Thymus (tissue), 11 donors: ENCODE data around the gene PDE5A. TPM values are rescaled to one million over a fixed set of nuclear protein-coding genes. Genes with fewer than 3 reads are reported as not detected.
"Not testable (repeated sequence)": the region's sequence is repeated elsewhere in the genome, so short reads cannot be mapped to it uniquely, and the experiment has no call there.

Experiments used
- DNase-seq, 9 donors: peaks; one replicate each; pipeline ENCODE4 v3.0.0-alpha.2; 2013; ENCODE audit warnings: low spot score in 9 of 9, low read depth in 6 of 9, missing footprints in 1 of 9
- H3K27ac ChIP-seq, 2 donors: one replicate each; pipeline ENCODE4 v1.5.1; 2013; ENCODE audit warnings: control low read depth in 1 of 2, low read depth in 1 of 2, low read length in 1 of 2, mild to moderate bottlenecking in 1 of 2, moderate library complexity in 1 of 2
- H3K27me3 ChIP-seq, 2 donors: one replicate each; pipeline ENCODE4 v1.5.1; 2013; ENCODE audit warnings: low read length in 1 of 2; ENCODE audit not compliant: control insufficient read depth in 2 of 2, insufficient read depth in 1 of 2
- H3K36me3 ChIP-seq, 2 donors: one replicate each; pipeline ENCODE4 v1.5.1; 2013; ENCODE audit warnings: low read length in 1 of 2, mild to moderate bottlenecking in 1 of 2, moderate library complexity in 1 of 2; ENCODE audit not compliant: control insufficient read depth in 2 of 2, insufficient read depth in 2 of 2
- H3K4me1 ChIP-seq, 2 donors: one replicate each; pipeline ENCODE4 v1.5.1; 2013; ENCODE audit warnings: low read length in 2 of 2; ENCODE audit not compliant: control insufficient read depth in 2 of 2, insufficient read depth in 2 of 2
- H3K4me3 ChIP-seq, 2 donors: one replicate each; pipeline ENCODE4 v1.5.1; 2013; ENCODE audit warnings: low read length in 2 of 2, control low read depth in 1 of 2, mild to moderate bottlenecking in 1 of 2
- H3K9me3 ChIP-seq, 2 donors: one replicate each; pipeline ENCODE4 v1.5.1; 2013; ENCODE audit warnings: low read length in 1 of 2, mild to moderate bottlenecking in 1 of 2; ENCODE audit not compliant: control insufficient read depth in 2 of 2, insufficient read depth in 1 of 2
- WGBS: extraction: QIAGEN DNeasy Blood & Tissue Kit; methylation state at CpG from one replicate; pipeline ENCODE4 v1.1.7; 2013; 5-methylcytosine and 5-hydroxymethylcytosine counted together
- polyA plus RNA-seq: library from polyadenylated mRNA; stranded (reverse); fragments of 200-250 nt; gene quantifications from one replicate; pipeline ENCODE4 v1.2.3, GENCODE V29; 2013
- total RNA-seq: library from RNA; stranded (reverse); fragments of 120-200 nt; gene quantifications from one replicate; pipeline ENCODE4 v1.2.4, GENCODE V29; 2013
- donor health status: healthy.

Gene PDE5A
- total and polyA plus RNA-seq, 2 donors, result 4.6 to 5.2 TPM

- no peaks in the 10 kb centered on the region for H3K27me3 ChIP-seq
- DNase-seq, result no peak
- WGBS, result 97% methylated on average over 1 of the region's 1 CpG
- H3K4me3 ChIP-seq, result no peak overlapping the region
- H3K36me3 ChIP-seq, result no peaks in the 10 kb centered on the region
- no peaks in the 10 kb centered on the region for H3K4me1 ChIP-seq
- H3K9me3 ChIP-seq, result no peaks in the 10 kb centered on the region
- H3K27ac ChIP-seq, result no peak overlapping the region
These were observed 24.4 kb upstream of the PDE5A start for GRCh38 chr4:119652998-119653397.

- Histone ChIP-seq H3K36me3 (no peaks in the 10 kb centered on the region), H3K4me1 (no peaks in the 10 kb centered on the region), H3K27me3 (no peaks in the 10 kb centered on the region), H3K4me3 (no peak overlapping the region), H3K27ac (no peak overlapping the region), H3K9me3 (no peaks in the 10 kb centered on the region)
- no peak for DNase-seq
- 91% methylated on average over 2 of the region's 2 CpGs for whole genome bisulfite sequencing
These were observed 19.8 kb upstream of the PDE5A start for GRCh38 chr4:119648398-119648797.

GRCh38 chr4:119647558-119647957, 19.0 kb upstream of the PDE5A start:
- WGBS, result 92% methylated on average over 3 of the region's 3 CpGs
- no peak overlapping the region for H3K4me3 ChIP-seq
- H3K27ac ChIP-seq, result no peak overlapping the region
- DNase-seq, result no peak
- H3K27me3 ChIP-seq, result no peaks in the 10 kb centered on the region
- no peaks in the 10 kb centered on the region for H3K36me3 ChIP-seq
- H3K9me3 ChIP-seq, result no peaks in the 10 kb centered on the region
- H3K4me1 ChIP-seq, result no peaks in the 10 kb centered on the region

GRCh38 chr4:119646347-119647071, 17.9 kb upstream of the PDE5A start:
- H3K9me3 ChIP-seq, result no peaks in the 10 kb centered on the region
- WGBS, result 93% methylated on average over 5 of the region's 5 CpGs
- no peaks in the 10 kb centered on the region for H3K27me3 ChIP-seq
- H3K4me1 ChIP-seq, result no peaks in the 10 kb centered on the region
- H3K27ac ChIP-seq, result no peak overlapping the region
- H3K36me3 ChIP-seq, result no peaks in the 10 kb centered on the region
- H3K4me3 ChIP-seq, result no peak overlapping the region
- DNase-seq, result no peak

GRCh38 chr4:119643306-119644042, 14.9 kb upstream of the PDE5A start:
- Histone ChIP-seq H3K27ac (no peak overlapping the region), H3K27me3 (no peaks in the 10 kb centered on the region), H3K4me3 (no peak overlapping the region), H3K9me3 (no peaks in the 10 kb centered on the region), H3K36me3 (no peaks in the 10 kb centered on the region), H3K4me1 (no peaks in the 10 kb centered on the region)
- no peak for DNase-seq
- WGBS, result 63% methylated on average over 6 of the region's 6 CpGs

- H3K27ac ChIP-seq, result no peak overlapping the region
- no peak for DNase-seq
- no peaks in the 10 kb centered on the region for H3K27me3 ChIP-seq
- H3K4me3 ChIP-seq, result no peak overlapping the region
- H3K36me3 ChIP-seq, result no peaks in the 10 kb centered on the region
- no peaks in the 10 kb centered on the region for H3K9me3 ChIP-seq
- no peaks in the 10 kb centered on the region for H3K4me1 ChIP-seq
These were observed 13.2 kb upstream of the PDE5A start for GRCh38 chr4:119641765-119642164.

GRCh38 chr4:119638359-119638758, 9.8 kb upstream of the PDE5A start:
- no peak for DNase-seq
- WGBS, result 69% methylated on average over 1 of the region's 1 CpG
- H3K27ac ChIP-seq, result no peak overlapping the region
- no peaks in the 10 kb centered on the region for H3K36me3 ChIP-seq
- no peaks in the 10 kb centered on the region for H3K9me3 ChIP-seq
- H3K4me3 ChIP-seq, result no peak overlapping the region
- H3K27me3 ChIP-seq, result peaks cover 0 to 2% of the 10 kb centered on the region in 2 donors
- no peaks in the 10 kb centered on the region for H3K4me1 ChIP-seq

GRCh38 chr4:119636851-119637250, 8.2 kb upstream of the PDE5A start:
- H3K4me1 ChIP-seq, H3K9me3 ChIP-seq, H3K27ac ChIP-seq, H3K27me3 ChIP-seq, H3K4me3 ChIP-seq, H3K36me3 ChIP-seq, DNase-seq: not testable (repeated sequence)

GRCh38 chr4:119632216-119632615, 3.6 kb upstream of the PDE5A start:
- Histone ChIP-seq H3K27me3 (peaks cover 21 to 47% of the 10 kb centered on the region in 2 donors), H3K4me3 (no peak overlapping the region)
- 84% methylated on average over 1 of the region's 1 CpG for WGBS

More at GRCh38 chr4:119632216-119632615, 3.6 kb upstream of the PDE5A start:
- Histone ChIP-seq H3K4me1 (peaks cover 13 to 20% of the 10 kb centered on the region in 2 donors), H3K9me3 (no peaks in the 10 kb centered on the region), H3K27ac (no peak overlapping the region), H3K36me3 (no peaks in the 10 kb centered on the region)
- no peak for DNase-seq
